HCT116 (cell line): Measurements from ENCODE around the gene TSC22D4. TPM values are rescaled to one million over a fixed set of nuclear protein-coding genes. Genes with fewer than 3 reads are reported as not detected.

ENCODE experiments used
- ATAC-seq: fragments of 200-7000 bp; cut with Tn5 transposase; 2 replicates; pipeline ENCODE4 v1.9.1; 2020; ENCODE audit warnings: mild to moderate bottlenecking, moderate library complexity
- BruUV-seq: library from RNA; stranded (reverse); fragments of 400-500 nt; replicated peaks from 2 replicates; lab custom pipeline; 2021; lab: Mats Ljungman, UMichigan
- CTCF ChIA-PET: fragments of 300-600 bp; sonication (Branson Sonifier 250); formaldehyde crosslinking; loops from one replicate; lab custom pipeline; 2021; ENCODE audit warnings: antibody characterized with exemption; lab: Charles Lee
- POLR2A ChIA-PET: fragments of 300-600, 350-600 bp; sonication (Branson Sonifier 250); formaldehyde crosslinking; loops from one replicate; lab custom pipeline; 2021; ENCODE audit warnings: antibody characterized with exemption; lab: Charles Lee
- RAD21 ChIA-PET, 2 experiments: fragments of 300-600 bp; sonication (Branson Sonifier 250); formaldehyde crosslinking; loops; one replicate each; lab custom pipeline; 2023; ENCODE audit warnings: low total read pairs in 2 of 2; ENCODE audit not compliant: uncharacterized antibody in 2 of 2, unreplicated experiment in 2 of 2, low non-redundant PET in 1 of 2; lab: Charles Lee
- DNase-seq: peaks from one replicate; pipeline ENCODE4 v3.0.0-alpha.2; 2010; ENCODE audit warnings: low read depth, low spot score
- H2AFZ ChIP-seq: fragments of 200-600 bp; shearing (Covaris generic), sonication (generic); 2 replicates; pipeline ENCODE4 v1.6.1; 2017; ENCODE audit warnings: low read depth, mixed run types, mixed read lengths, antibody characterized with exemption, low read length; ENCODE audit not compliant: poor library complexity, severe bottlenecking
- H3K27ac ChIP-seq: 2 replicates; pipeline ENCODE4 v1.5.1; 2012; ENCODE audit warnings: low read depth, low read length
- H3K27me3 ChIP-seq: fragments of 200-600 bp; sonication (generic); 2 replicates; pipeline ENCODE4 v1.6.1; 2016; ENCODE audit warnings: mixed run types, low read length, mixed read lengths; ENCODE audit not compliant: insufficient read depth
- H3K36me3 ChIP-seq, 2 experiments: fragments of 200-500 bp in 1 of 2; fragments of 200-600 bp in 1 of 2; sonication (Bioruptor generic) in 1 of 2; sonication (generic) in 1 of 2; 2 replicates each; pipeline versions ENCODE4 v1.5.1 to v1.6.1; 2014 to 2016; ENCODE audit warnings: low read length in 2 of 2, inconsistent platforms in 1 of 2, mixed read lengths in 1 of 2, mixed run types in 1 of 2; ENCODE audit not compliant: insufficient read depth in 2 of 2, control insufficient read depth in 1 of 2
- H3K4me1 ChIP-seq, 2 experiments: fragments of 200-600 bp in 1 of 2; sonication (generic) in 1 of 2; 2 replicates each; pipeline versions ENCODE4 v1.5.1 to v1.6.1; 2012 to 2017; ENCODE audit warnings: low read length in 2 of 2, inconsistent platforms in 1 of 2, mild to moderate bottlenecking in 1 of 2, mixed read lengths in 1 of 2, mixed run types in 1 of 2, moderate library complexity in 1 of 2; ENCODE audit not compliant: insufficient read depth in 2 of 2, control insufficient read depth in 1 of 2
- H3K4me2 ChIP-seq: fragments of 200-600 bp; sonication (generic); 2 replicates; pipeline ENCODE4 v1.6.1; 2017; ENCODE audit warnings: mixed run types, low read length, mixed read lengths
- H3K4me3 ChIP-seq, 2 experiments: fragments of 200-600 bp in 1 of 2; sonication (generic) in 1 of 2; replicated peaks in 1 of 2; 2 replicates each; pipeline ENCODE4 v1.5.1; 2011 to 2016; ENCODE audit warnings: low read length in 2 of 2, control low read depth in 1 of 2, low read depth in 1 of 2, mild to moderate bottlenecking in 1 of 2, mixed read lengths in 1 of 2, mixed run types in 1 of 2
- H3K79me2 ChIP-seq: fragments of 200-600 bp; sonication (generic); 2 replicates; pipeline ENCODE4 v1.6.1; 2017; ENCODE audit warnings: mild to moderate bottlenecking, mixed run types, low read length, moderate library complexity, mixed read lengths; ENCODE audit not compliant: insufficient read depth
- H3K9ac ChIP-seq: fragments of 200-600 bp; sonication (generic); 2 replicates; pipeline ENCODE4 v1.6.1; 2016; ENCODE audit warnings: low read length, mixed read lengths
- H3K9me2 ChIP-seq: fragments of 200-600 bp; sonication (generic), shearing (Covaris generic); 2 replicates; pipeline ENCODE4 v1.6.1; 2017; ENCODE audit warnings: mixed run types, mild to moderate bottlenecking, moderate library complexity; ENCODE audit not compliant: insufficient read depth
- H3K9me3 ChIP-seq, 2 experiments: fragments of 200-500 bp in 1 of 2; fragments of 200-600 bp in 1 of 2; sonication (Bioruptor generic) in 1 of 2; sonication (generic) in 1 of 2; 2 replicates each; pipeline ENCODE4 v1.6.1; 2014 to 2017; ENCODE audit warnings: low read length in 2 of 2, mixed read lengths in 2 of 2, inconsistent platforms in 1 of 2, low read depth in 1 of 2, mild to moderate bottlenecking in 1 of 2, mixed run types in 1 of 2, moderate library complexity in 1 of 2; ENCODE audit not compliant: control insufficient read depth in 1 of 2, insufficient read depth in 1 of 2
- H4K20me1 ChIP-seq: fragments of 200-600 bp; sonication (generic), shearing (Covaris generic); 2 replicates; pipeline ENCODE4 v1.6.1; 2017; ENCODE audit warnings: mixed run types, mild to moderate bottlenecking, moderate library complexity; ENCODE audit not compliant: insufficient read depth
- CBX3 ChIP-seq: IDR thresholded peaks from 2 replicates; pipeline ENCODE4 v1.6.1; 2012; ENCODE audit warnings: low read depth
- EZH2 ChIP-seq: fragments of 200-600 bp; sonication (generic); IDR thresholded peaks from 2 replicates; pipeline ENCODE4 v1.6.1; 2017; ENCODE audit warnings: antibody characterized with exemption, mixed run types
- EZH2phosphoT487 ChIP-seq: fragments of 200-600 bp; IDR thresholded peaks from 2 replicates; pipeline ENCODE4 v1.6.1; 2018; ENCODE audit warnings: antibody characterized with exemption, borderline replicate concordance
- JUND ChIP-seq: IDR thresholded peaks from 2 replicates; pipeline ENCODE4 v1.6.1; 2012
- POLR2AphosphoS5 ChIP-seq: IDR thresholded peaks from 2 replicates; pipeline ENCODE4 v1.6.1; 2011; ENCODE audit warnings: mild to moderate bottlenecking, low read depth, low read length, moderate library complexity
- RAD21 ChIP-seq: IDR thresholded peaks from 2 replicates; pipeline ENCODE4 v1.6.1; 2012; ENCODE audit warnings: low read depth, mild to moderate bottlenecking
- SIN3A ChIP-seq: IDR thresholded peaks from 2 replicates; pipeline ENCODE4 v1.6.1; 2012; ENCODE audit warnings: low read depth
- SRF ChIP-seq: IDR thresholded peaks from 2 replicates; pipeline ENCODE4 v1.6.1; 2012; ENCODE audit warnings: low read depth
- TCF7L2 ChIP-seq: IDR thresholded peaks from 2 replicates; pipeline ENCODE4 v1.7.0; 2011; ENCODE audit warnings: borderline replicate concordance, inconsistent platforms; ENCODE audit not compliant: insufficient read depth, insufficient read length; ENCODE audit errors: extremely low read depth
- YY1 ChIP-seq: IDR thresholded peaks from 2 replicates; pipeline ENCODE4 v1.6.1; 2011; ENCODE audit warnings: low read length, low read depth, moderate library complexity, mild to moderate bottlenecking; ENCODE audit not compliant: insufficient replicate concordance; ENCODE audit errors: extremely low read depth
- ZNF274 ChIP-seq: fragments of 200-500 bp; sonication (Bioruptor generic); IDR thresholded peaks from 2 replicates; pipeline ENCODE4 v1.6.1; 2014; ENCODE audit warnings: mild to moderate bottlenecking, low read depth, low read length, inconsistent platforms
- intact Hi-C: fragments of 100-400 bp; cut with micrococcal nuclease; formaldehyde crosslinking; loops from 2 replicates; pipeline ENCODE4 v1.10.0; 2022
- total RNA-seq: library from RNA; stranded (reverse); gene quantifications from one replicate; pipeline ENCODE4 v1.2.1, GENCODE V29; 2021; ENCODE audit not compliant: unreplicated experiment
- TF ChIP-seq, protein P1 (sequence below): IDR thresholded peaks from 2 replicates; pipeline ENCODE4 v1.6.1; 2012; ENCODE audit warnings: low read depth
- TF ChIP-seq, protein P2 (sequence below): IDR thresholded peaks from 2 replicates; pipeline ENCODE4 v1.6.1; 2012
- TF ChIP-seq, protein P3 (sequence below): IDR thresholded peaks from 2 replicates; pipeline ENCODE4 v1.6.1; 2012

TSC22D4 gene
- total RNA-seq, 1 experiment from 2014 or later = 36.9 TPM

DNA sequence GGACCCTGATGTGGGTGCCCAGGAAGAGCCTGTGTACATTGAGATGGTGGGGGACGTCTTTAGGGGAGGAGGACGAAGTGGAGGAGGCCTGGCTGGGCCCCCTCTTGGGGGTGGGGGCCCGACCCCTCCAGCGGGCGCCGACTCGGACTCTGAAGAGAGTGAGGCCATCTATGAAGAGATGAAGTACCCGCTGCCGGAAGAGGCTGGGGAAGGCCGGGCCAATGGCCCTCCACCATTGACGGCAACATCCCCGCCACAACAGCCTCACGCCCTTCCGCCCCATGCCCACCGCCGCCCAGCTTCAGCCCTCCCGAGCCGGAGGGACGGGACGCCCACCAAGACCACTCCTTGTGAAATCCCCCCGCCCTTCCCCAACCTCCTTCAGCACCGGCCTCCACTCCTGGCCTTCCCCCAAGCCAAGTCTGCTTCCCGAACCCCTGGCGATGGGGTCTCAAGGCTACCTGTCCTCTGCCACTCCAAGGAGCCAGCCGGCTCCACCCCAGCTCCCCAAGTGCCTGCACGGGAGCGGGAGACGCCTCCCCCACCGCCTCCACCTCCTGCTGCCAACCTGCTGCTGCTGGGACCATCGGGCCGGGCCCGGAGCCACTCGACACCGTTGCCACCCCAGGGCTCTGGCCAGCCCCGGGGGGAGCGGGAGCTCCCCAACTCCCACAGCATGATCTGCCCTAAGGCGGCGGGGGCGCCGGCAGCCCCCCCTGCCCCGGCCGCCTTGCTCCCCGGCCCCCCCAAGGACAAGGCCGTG, 9.5 kb upstream of the TSC22D4 start:
- RAD21 ChIA-PET = no interaction called here
- H3K4me2 ChIP-seq = no peak overlapping the region
- TF ChIP-seq ZNF274 (no peak), CBX3 (no peak), SRF (no peak), EZH2 (no peak), POLR2AphosphoS5 (no peak), RAD21 (no peak), YY1 (no peak), EZH2phosphoT487 (no peak), SIN3A (no peak), TCF7L2 (no peak), JUND (no peak)
- TF ChIP-seq, protein P1, sequence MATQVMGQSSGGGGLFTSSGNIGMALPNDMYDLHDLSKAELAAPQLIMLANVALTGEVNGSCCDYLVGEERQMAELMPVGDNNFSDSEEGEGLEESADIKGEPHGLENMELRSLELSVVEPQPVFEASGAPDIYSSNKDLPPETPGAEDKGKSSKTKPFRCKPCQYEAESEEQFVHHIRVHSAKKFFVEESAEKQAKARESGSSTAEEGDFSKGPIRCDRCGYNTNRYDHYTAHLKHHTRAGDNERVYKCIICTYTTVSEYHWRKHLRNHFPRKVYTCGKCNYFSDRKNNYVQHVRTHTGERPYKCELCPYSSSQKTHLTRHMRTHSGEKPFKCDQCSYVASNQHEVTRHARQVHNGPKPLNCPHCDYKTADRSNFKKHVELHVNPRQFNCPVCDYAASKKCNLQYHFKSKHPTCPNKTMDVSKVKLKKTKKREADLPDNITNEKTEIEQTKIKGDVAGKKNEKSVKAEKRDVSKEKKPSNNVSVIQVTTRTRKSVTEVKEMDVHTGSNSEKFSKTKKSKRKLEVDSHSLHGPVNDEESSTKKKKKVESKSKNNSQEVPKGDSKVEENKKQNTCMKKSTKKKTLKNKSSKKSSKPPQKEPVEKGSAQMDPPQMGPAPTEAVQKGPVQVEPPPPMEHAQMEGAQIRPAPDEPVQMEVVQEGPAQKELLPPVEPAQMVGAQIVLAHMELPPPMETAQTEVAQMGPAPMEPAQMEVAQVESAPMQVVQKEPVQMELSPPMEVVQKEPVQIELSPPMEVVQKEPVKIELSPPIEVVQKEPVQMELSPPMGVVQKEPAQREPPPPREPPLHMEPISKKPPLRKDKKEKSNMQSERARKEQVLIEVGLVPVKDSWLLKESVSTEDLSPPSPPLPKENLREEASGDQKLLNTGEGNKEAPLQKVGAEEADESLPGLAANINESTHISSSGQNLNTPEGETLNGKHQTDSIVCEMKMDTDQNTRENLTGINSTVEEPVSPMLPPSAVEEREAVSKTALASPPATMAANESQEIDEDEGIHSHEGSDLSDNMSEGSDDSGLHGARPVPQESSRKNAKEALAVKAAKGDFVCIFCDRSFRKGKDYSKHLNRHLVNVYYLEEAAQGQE = no peak
- TF ChIP-seq, protein P2, sequence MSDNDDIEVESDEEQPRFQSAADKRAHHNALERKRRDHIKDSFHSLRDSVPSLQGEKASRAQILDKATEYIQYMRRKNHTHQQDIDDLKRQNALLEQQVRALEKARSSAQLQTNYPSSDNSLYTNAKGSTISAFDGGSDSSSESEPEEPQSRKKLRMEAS = no peak
- TF ChIP-seq, protein P3, sequence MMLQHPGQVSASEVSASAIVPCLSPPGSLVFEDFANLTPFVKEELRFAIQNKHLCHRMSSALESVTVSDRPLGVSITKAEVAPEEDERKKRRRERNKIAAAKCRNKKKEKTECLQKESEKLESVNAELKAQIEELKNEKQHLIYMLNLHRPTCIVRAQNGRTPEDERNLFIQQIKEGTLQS = no peak
- no peaks in the 10 kb centered on the region for H3K36me3 ChIP-seq
- DNase-seq (no peak), ATAC-seq (no peak)
- no peak overlapping the region for H3K9ac ChIP-seq
- H3K9me3 ChIP-seq = no peaks in the 10 kb centered on the region
- POLR2A ChIA-PET = no interaction called here
- intact Hi-C loops = no loop called here
- peaks cover 9 to 40% of the 10 kb centered on the region in 2 experiments for H3K4me1 ChIP-seq
- no peaks in the 10 kb centered on the region for H4K20me1 ChIP-seq
- CTCF ChIA-PET = no interaction called here
- no peaks in the 10 kb centered on the region for H3K79me2 ChIP-seq
- H3K9me2 ChIP-seq = no peaks in the 10 kb centered on the region
- BruUV-seq = no TSS peak
- no peak overlapping the region for H3K4me3 ChIP-seq
- H3K27me3 ChIP-seq = no peaks in the 10 kb centered on the region
- no peak overlapping the region for H2AFZ ChIP-seq
- H3K27ac ChIP-seq = no peak overlapping the region
